WTC11 (cell line): Measurements from ENCODE around the gene TMEM144. TPM values are rescaled to one million over a fixed set of nuclear protein-coding genes. Genes with fewer than 3 reads are reported as not detected.

ENCODE experiments used
- ATAC-seq: fragments of 200-7000 bp; cut with Tn5 transposase; 2 replicates; pipeline ENCODE4 v1.10.0; 2021; ENCODE audit warnings: mild to moderate bottlenecking, moderate library complexity
- CTCF ChIA-PET: fragments of 300-600 bp; sonication (Branson Sonifier 250); formaldehyde crosslinking; loops from one replicate; lab custom pipeline; 2021; ENCODE audit warnings: antibody characterized with exemption; lab: Charles Lee
- POLR2A ChIA-PET: fragments of 350-600 bp; sonication (Branson Sonifier 250); formaldehyde crosslinking; loops from one replicate; lab custom pipeline; 2021; ENCODE audit warnings: antibody characterized with exemption; lab: Charles Lee
- DNase-seq: peaks from one replicate; pipeline ENCODE4 v3.0.0; 2021; ENCODE audit warnings: low spot score
- H3K27ac Mint-ChIP-seq: 2 replicates; pipeline ENCODE4 v1.8.0; 2021; ENCODE audit warnings: mixed read lengths
- H3K27me3 Mint-ChIP-seq: 2 replicates; pipeline ENCODE4 v1.8.0; 2021; ENCODE audit warnings: low read depth, mild to moderate bottlenecking, moderate library complexity, mixed read lengths
- H3K36me3 Mint-ChIP-seq: 2 replicates; pipeline ENCODE4 v1.8.0; 2021; ENCODE audit warnings: mixed read lengths
- H3K4me1 Mint-ChIP-seq: 2 replicates; pipeline ENCODE4 v1.8.0; 2022; ENCODE audit warnings: mixed read lengths
- H3K4me3 Mint-ChIP-seq: 2 replicates; pipeline ENCODE4 v1.8.0; 2021; ENCODE audit warnings: mild to moderate bottlenecking, moderate library complexity, mixed read lengths
- H3K9me3 Mint-ChIP-seq: 2 replicates; pipeline ENCODE4 v1.8.0; 2021; ENCODE audit warnings: mixed read lengths
- HMGA2 ChIP-seq: fragments of 250-450 bp; sonication (Bioruptor Pico); IDR thresholded peaks from 2 replicates; pipeline ENCODE4 v1.4.0; 2021; ENCODE audit warnings: mild to moderate bottlenecking, moderate library complexity
- IRF2 ChIP-seq: sonication (generic); formaldehyde crosslinking; IDR thresholded peaks from 2 replicates; pipeline ENCODE4 v1.8.0; 2022; ENCODE audit warnings: low read depth, missing genetic modification reagents, borderline replicate concordance
- JAZF1 ChIP-seq: fragments of 250-450 bp; sonication (Bioruptor Pico); IDR thresholded peaks from 2 replicates; pipeline ENCODE4 v1.9.0; 2021; ENCODE audit warnings: moderate library complexity, mild to moderate bottlenecking, inconsistent platforms
- MYBL2 ChIP-seq: sonication (generic); formaldehyde crosslinking; IDR thresholded peaks from 2 replicates; pipeline ENCODE4 v1.8.1; 2023; ENCODE audit warnings: mild to moderate bottlenecking, moderate library complexity, missing genetic modification reagents
- OVOL2 ChIP-seq: fragments of 250-450 bp; sonication (Bioruptor Pico); IDR thresholded peaks from 2 replicates; pipeline ENCODE4 v1.9.0; 2021; ENCODE audit warnings: mild to moderate bottlenecking, borderline replicate concordance
- RELA ChIP-seq: sonication (generic); formaldehyde crosslinking; IDR thresholded peaks from 2 replicates; pipeline ENCODE4 v1.8.1; 2022; ENCODE audit warnings: missing genetic modification reagents, mild to moderate bottlenecking, borderline replicate concordance
- TEAD1 ChIP-seq: sonication (generic); formaldehyde crosslinking; IDR thresholded peaks from 2 replicates; pipeline ENCODE4 v1.8.0; 2022; ENCODE audit warnings: mild to moderate bottlenecking, missing genetic modification reagents
- ZNF138 ChIP-seq: sonication (generic); formaldehyde crosslinking; conservative IDR thresholded peaks from 2 replicates; pipeline ENCODE4 v1.8.1; 2022; ENCODE audit warnings: mild to moderate bottlenecking, moderate library complexity, missing genetic modification reagents
- ZNF317 ChIP-seq: sonication (generic); formaldehyde crosslinking; IDR thresholded peaks from 2 replicates; pipeline ENCODE4 v1.8.1; 2023; ENCODE audit warnings: low read depth, mild to moderate bottlenecking, moderate library complexity, missing genetic modification reagents, borderline replicate concordance
- ZNF416 ChIP-seq: fragments of 250-450 bp; sonication (Bioruptor Pico); IDR thresholded peaks from 2 replicates; pipeline ENCODE4 v1.9.0; 2021; ENCODE audit warnings: mild to moderate bottlenecking, inconsistent platforms
- ZNF423 ChIP-seq: fragments of 250-450 bp; sonication (Bioruptor Pico); IDR thresholded peaks from 2 replicates; pipeline ENCODE4 v2.1.2; 2022; ENCODE audit warnings: mild to moderate bottlenecking, moderate library complexity
- ZNF671 ChIP-seq: fragments of 250-450 bp; sonication (Bioruptor Pico); IDR thresholded peaks from 2 replicates; pipeline ENCODE4 v1.8.0; 2021; ENCODE audit warnings: mild to moderate bottlenecking
- total RNA-seq: library from RNA; stranded (reverse); gene quantifications from 3 replicates; pipeline ENCODE4 v1.2.3, GENCODE V29; 2021
- TF ChIP-seq, protein P1 (sequence below): sonication (generic); formaldehyde crosslinking; IDR thresholded peaks from 2 replicates; pipeline ENCODE4 v1.8.1; 2023; ENCODE audit warnings: mild to moderate bottlenecking, missing genetic modification reagents, borderline replicate concordance
- TF ChIP-seq, protein P2 (sequence below): sonication (generic); formaldehyde crosslinking; IDR thresholded peaks from 2 replicates; pipeline ENCODE4 v1.8.1; 2022; ENCODE audit warnings: mild to moderate bottlenecking, missing genetic modification reagents, moderate library complexity, borderline replicate concordance
- TF ChIP-seq, protein P3 (sequence below): sonication (generic); formaldehyde crosslinking; conservative IDR thresholded peaks from 2 replicates; pipeline ENCODE4 v1.8.1; 2022; ENCODE audit warnings: mild to moderate bottlenecking, missing genetic modification reagents
- TF ChIP-seq, protein P4 (sequence below): sonication (generic); formaldehyde crosslinking; IDR thresholded peaks from 2 replicates; pipeline ENCODE4 v1.8.0; 2023; ENCODE audit warnings: missing genetic modification reagents
- TF ChIP-seq, protein P5 (sequence below): sonication (generic); formaldehyde crosslinking; IDR thresholded peaks from 2 replicates; pipeline ENCODE4 v1.8.1; 2023; ENCODE audit warnings: mild to moderate bottlenecking, missing genetic modification reagents, moderate library complexity
- TF ChIP-seq, protein P6 (sequence below): sonication (generic); formaldehyde crosslinking; IDR thresholded peaks from 2 replicates; pipeline ENCODE4 v1.8.0; 2022; ENCODE audit warnings: mild to moderate bottlenecking, missing genetic modification reagents
- TF ChIP-seq, protein P7 (sequence below): fragments of 250-450 bp; sonication (Bioruptor Pico); conservative IDR thresholded peaks from 2 replicates; pipeline ENCODE4 v1.9.0; 2021; ENCODE audit warnings: mild to moderate bottlenecking

The TMEM144 gene
- total RNA-seq, 1 experiment from 2014 or later, result 3.8 TPM

DNA sequence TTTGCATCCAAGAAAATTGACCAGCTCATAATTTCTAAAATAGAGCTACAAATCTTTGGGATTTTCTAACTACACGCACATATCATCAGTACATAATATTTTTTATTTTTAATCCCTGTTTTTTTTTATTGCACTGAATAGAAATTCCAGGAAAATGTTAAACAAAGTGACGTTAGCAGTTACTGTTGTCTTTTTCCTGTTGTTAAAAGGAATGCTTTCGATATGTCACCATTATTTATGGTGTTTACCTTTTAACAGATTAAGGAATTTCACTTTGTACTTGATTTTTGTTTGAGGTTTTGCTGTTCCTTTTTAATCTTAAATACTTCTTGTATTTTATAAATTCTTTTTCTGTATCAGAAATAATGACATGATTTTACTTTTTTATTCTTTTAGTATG, 89.7 kb downstream of the TMEM144 start (continued):
- TF ChIP-seq ZNF423, result no peak
- no peak for TF ChIP-seq MYBL2
- TF ChIP-seq, protein P1, sequence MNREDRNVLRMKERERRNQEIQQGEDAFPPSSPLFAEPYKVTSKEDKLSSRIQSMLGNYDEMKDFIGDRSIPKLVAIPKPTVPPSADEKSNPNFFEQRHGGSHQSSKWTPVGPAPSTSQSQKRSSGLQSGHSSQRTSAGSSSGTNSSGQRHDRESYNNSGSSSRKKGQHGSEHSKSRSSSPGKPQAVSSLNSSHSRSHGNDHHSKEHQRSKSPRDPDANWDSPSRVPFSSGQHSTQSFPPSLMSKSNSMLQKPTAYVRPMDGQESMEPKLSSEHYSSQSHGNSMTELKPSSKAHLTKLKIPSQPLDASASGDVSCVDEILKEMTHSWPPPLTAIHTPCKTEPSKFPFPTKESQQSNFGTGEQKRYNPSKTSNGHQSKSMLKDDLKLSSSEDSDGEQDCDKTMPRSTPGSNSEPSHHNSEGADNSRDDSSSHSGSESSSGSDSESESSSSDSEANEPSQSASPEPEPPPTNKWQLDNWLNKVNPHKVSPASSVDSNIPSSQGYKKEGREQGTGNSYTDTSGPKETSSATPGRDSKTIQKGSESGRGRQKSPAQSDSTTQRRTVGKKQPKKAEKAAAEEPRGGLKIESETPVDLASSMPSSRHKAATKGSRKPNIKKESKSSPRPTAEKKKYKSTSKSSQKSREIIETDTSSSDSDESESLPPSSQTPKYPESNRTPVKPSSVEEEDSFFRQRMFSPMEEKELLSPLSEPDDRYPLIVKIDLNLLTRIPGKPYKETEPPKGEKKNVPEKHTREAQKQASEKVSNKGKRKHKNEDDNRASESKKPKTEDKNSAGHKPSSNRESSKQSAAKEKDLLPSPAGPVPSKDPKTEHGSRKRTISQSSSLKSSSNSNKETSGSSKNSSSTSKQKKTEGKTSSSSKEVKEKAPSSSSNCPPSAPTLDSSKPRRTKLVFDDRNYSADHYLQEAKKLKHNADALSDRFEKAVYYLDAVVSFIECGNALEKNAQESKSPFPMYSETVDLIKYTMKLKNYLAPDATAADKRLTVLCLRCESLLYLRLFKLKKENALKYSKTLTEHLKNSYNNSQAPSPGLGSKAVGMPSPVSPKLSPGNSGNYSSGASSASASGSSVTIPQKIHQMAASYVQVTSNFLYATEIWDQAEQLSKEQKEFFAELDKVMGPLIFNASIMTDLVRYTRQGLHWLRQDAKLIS (CRISPR knock-in tag), result no peak
- TF ChIP-seq ZNF317, result no peak
- TF ChIP-seq ZNF671 (CRISPR knock-in tag), result no peak
- TF ChIP-seq JAZF1 (CRISPR knock-in tag), result no peak

DNA sequence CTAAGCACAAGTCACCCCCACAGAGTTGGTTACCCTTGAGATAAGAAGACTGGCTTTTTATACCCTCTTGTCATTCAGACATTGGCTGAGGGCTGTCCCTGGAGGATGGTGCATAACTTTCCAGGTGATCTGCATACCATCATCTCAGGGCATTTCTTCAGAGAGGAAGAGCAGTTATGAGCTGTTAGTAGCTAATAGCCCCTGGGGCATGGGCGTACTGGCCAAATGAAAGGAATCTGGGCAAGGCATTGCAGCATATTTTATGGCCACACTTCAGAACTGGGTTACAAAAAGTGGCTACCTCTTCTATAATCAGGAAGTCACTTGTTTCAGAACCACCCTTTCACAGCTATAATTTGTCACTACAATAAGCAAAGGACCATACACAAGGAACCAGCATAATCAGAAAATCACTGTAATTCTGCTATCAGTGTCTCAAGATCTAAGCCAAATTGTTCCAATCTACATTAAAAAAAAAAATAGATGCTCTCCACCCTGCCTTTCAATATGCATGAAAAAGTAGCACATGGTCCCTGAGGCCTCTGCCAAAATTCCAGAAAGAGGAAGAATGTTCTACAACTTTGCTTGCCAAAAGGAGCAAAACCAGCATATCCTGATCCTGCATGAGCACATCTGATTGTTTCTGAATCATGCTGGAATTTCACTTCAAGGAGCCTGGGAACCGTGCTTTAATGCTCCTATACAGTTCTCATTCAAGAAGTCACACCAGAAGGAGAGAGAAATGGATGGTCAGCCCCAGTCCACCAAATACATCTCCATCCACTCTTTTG, 92.0 kb downstream of the TMEM144 start:
- H3K9me3 Mint-ChIP-seq, result peaks cover 30% of the 10 kb centered on the region
- TF ChIP-seq IRF2 (CRISPR knock-in tag) (no peak), ZNF416 (CRISPR knock-in tag) (no peak), TEAD1 (CRISPR knock-in tag) (no peak)
- TF ChIP-seq, protein P1 (CRISPR knock-in tag), result no peak
- TF ChIP-seq, protein P2, sequence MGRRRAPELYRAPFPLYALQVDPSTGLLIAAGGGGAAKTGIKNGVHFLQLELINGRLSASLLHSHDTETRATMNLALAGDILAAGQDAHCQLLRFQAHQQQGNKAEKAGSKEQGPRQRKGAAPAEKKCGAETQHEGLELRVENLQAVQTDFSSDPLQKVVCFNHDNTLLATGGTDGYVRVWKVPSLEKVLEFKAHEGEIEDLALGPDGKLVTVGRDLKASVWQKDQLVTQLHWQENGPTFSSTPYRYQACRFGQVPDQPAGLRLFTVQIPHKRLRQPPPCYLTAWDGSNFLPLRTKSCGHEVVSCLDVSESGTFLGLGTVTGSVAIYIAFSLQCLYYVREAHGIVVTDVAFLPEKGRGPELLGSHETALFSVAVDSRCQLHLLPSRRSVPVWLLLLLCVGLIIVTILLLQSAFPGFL (CRISPR knock-in tag), result no peak
- TF ChIP-seq, protein P3, sequence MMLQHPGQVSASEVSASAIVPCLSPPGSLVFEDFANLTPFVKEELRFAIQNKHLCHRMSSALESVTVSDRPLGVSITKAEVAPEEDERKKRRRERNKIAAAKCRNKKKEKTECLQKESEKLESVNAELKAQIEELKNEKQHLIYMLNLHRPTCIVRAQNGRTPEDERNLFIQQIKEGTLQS, result no peak
- TF ChIP-seq, protein P4, sequence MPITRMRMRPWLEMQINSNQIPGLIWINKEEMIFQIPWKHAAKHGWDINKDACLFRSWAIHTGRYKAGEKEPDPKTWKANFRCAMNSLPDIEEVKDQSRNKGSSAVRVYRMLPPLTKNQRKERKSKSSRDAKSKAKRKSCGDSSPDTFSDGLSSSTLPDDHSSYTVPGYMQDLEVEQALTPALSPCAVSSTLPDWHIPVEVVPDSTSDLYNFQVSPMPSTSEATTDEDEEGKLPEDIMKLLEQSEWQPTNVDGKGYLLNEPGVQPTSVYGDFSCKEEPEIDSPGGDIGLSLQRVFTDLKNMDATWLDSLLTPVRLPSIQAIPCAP (CRISPR knock-in tag), result no peak
- TF ChIP-seq, all 79 proteins: peak for 0
- CTCF ChIA-PET, result no interaction called here
- H3K36me3 Mint-ChIP-seq, result peaks cover 10% of the 10 kb centered on the region
- DNase-seq, result no peak
- H3K27ac Mint-ChIP-seq, result peak overlapping the region; percentile 63; the same call in 1 of the 2 replicates
- H3K4me1 Mint-ChIP-seq, result peaks cover 11% of the 10 kb centered on the region
- no peak overlapping the region for H3K4me3 Mint-ChIP-seq
- no peaks in the 10 kb centered on the region for H3K27me3 Mint-ChIP-seq
- peak; percentile 38; the same call in 1 of the 2 replicates for ATAC-seq
- POLR2A ChIA-PET, result no interaction called here

DNA sequence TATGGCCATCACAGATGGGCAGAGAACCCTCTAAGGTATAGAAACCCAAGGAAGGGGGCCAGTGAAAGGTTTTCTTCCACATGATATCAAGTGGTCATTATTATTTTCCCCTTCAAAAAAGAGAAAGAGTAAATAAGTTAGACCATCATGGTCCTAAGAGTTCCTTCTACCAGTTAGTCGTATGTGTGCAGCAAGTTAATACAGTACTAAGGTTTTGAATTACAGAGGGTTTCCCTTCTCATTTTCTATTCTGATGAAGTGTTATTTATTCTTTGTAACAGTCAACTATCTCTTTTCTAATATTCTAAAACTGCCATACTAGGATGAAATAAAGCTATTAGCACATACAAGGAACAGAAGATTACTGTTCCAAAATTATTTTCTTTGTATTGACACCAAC, 94.4 kb downstream of the TMEM144 start:
- Mint-ChIP-seq H3K27me3 (no peaks in the 10 kb centered on the region), H3K9me3 (peaks cover 27% of the 10 kb centered on the region), H3K4me1 (peaks cover 11% of the 10 kb centered on the region), H3K4me3 (no peak overlapping the region), H3K27ac (no peak overlapping the region), H3K36me3 (no peaks in the 10 kb centered on the region)
- ATAC-seq (no peak), DNase-seq (no peak)
- CTCF ChIA-PET, result no interaction called here
- POLR2A ChIA-PET, result no interaction called here
- TF ChIP-seq OVOL2 (CRISPR knock-in tag) (no peak), HMGA2 (CRISPR knock-in tag) (no peak), RELA (CRISPR knock-in tag) (no peak), ZNF138 (CRISPR knock-in tag) (no peak)
- TF ChIP-seq, protein P5, sequence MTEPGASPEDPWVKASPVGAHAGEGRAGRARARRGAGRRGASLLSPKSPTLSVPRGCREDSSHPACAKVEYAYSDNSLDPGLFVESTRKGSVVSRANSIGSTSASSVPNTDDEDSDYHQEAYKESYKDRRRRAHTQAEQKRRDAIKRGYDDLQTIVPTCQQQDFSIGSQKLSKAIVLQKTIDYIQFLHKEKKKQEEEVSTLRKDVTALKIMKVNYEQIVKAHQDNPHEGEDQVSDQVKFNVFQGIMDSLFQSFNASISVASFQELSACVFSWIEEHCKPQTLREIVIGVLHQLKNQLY (CRISPR knock-in tag), result no peak
- TF ChIP-seq, protein P6, sequence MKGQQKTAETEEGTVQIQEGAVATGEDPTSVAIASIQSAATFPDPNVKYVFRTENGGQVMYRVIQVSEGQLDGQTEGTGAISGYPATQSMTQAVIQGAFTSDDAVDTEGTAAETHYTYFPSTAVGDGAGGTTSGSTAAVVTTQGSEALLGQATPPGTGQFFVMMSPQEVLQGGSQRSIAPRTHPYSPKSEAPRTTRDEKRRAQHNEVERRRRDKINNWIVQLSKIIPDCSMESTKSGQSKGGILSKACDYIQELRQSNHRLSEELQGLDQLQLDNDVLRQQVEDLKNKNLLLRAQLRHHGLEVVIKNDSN, result no peak
- TF ChIP-seq, protein P7, sequence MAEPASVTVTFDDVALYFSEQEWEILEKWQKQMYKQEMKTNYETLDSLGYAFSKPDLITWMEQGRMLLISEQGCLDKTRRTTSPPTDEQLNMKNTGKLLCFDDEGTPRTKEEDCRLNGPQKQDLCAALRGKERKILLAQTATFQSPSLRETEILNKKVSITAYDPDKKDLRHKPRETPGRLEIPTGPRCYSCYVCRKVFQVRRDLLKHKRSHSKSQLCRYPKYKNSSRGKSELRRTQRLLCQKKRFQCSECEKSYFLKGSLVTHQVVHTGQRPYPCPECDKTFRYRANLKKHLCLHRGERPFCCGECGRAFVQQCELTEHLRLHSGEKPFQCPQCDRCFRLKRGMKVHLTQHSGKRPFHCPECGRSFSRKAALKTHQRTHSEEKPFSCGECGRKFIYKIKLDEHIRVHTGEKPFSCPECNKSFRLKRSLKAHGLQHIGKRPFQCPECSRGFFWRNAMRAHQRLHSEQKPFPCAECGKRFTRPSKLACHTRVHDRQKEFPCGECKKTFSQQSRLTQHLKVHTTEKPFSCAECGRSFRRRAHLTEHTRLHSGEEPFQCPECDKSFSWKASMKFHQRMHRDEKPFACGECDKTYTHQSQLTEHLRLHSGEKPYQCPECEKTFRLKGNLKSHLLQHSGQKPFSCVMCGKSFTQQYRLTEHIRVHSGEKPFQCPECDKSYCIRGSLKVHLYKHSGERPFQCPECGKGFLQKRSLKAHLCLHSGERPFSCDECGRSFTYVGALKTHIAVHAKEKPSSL (CRISPR knock-in tag), result no peak
